Mammary epithelial cell (primary cell): ENCODE results near the gene IRAG1.

Source experiments
- EZH2 ChIP-seq: IDR thresholded peaks from 2 replicates; pipeline ENCODE4 v1.6.1; 2012; ENCODE audit warnings: low read length, inconsistent platforms, borderline replicate concordance
- TF ChIP-seq, protein P1 (sequence below), 2 donors: IDR thresholded peaks in 1 of 2; conservative IDR thresholded peaks in 1 of 2; 2 replicates each; pipeline ENCODE4 v1.5.1; 2011 to 2012; ENCODE audit warnings: inconsistent platforms in 2 of 2, low read length in 2 of 2, mild to moderate bottlenecking in 2 of 2, control low read depth in 1 of 2, low read depth in 1 of 2; ENCODE audit not compliant: insufficient read depth in 1 of 2; ENCODE audit errors: extremely low read depth in 1 of 2

DNA sequence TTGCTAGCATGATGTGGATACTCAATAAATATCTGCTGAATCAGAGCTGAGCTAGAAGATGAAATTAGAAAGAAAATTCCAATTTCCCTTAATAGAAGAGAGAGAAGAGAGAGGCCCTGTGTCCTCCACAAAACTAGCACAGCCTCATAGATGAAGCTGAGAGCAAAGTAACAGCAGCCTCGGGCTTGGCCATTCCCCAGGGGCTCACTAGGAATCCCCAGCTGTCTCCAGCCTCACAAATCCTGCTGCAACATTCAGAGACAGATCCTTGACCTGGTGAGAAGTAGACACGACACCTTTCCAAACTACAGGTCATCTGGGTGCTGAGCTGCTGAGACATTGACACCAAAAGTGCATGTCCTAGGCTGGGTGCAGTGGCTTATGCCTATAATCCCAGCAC lies 26.1 kb upstream of the IRAG1 start:
- TF ChIP-seq, protein P1, sequence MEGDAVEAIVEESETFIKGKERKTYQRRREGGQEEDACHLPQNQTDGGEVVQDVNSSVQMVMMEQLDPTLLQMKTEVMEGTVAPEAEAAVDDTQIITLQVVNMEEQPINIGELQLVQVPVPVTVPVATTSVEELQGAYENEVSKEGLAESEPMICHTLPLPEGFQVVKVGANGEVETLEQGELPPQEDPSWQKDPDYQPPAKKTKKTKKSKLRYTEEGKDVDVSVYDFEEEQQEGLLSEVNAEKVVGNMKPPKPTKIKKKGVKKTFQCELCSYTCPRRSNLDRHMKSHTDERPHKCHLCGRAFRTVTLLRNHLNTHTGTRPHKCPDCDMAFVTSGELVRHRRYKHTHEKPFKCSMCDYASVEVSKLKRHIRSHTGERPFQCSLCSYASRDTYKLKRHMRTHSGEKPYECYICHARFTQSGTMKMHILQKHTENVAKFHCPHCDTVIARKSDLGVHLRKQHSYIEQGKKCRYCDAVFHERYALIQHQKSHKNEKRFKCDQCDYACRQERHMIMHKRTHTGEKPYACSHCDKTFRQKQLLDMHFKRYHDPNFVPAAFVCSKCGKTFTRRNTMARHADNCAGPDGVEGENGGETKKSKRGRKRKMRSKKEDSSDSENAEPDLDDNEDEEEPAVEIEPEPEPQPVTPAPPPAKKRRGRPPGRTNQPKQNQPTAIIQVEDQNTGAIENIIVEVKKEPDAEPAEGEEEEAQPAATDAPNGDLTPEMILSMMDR (conservative IDR thresholded peaks at IDR 0.05 in 1 of 2, IDR thresholded peaks at IDR 0.05 in 1 of 2; ENCODE audit: extremely low read depth in 1 of 2, insufficient read depth in 1 of 2, low read depth in 1 of 2, low read length in 2 of 2) = no peak
- TF ChIP-seq EZH2 = no peak
